ENCODE results near the gene KIRREL1. TPM values are rescaled to one million over a fixed set of nuclear protein-coding genes. Genes with fewer than 3 reads are reported as not detected.

KIRREL1 gene
- total RNA-seq (100 to 1,000 TPM in 1 of 2 donors, 10 to 100 TPM in 1; 96.7 to 102 TPM), polyA plus RNA-seq (10 to 100 TPM; 15.3 to 41.5 TPM)
- long read RNA-seq, donor 1, transcript KIRREL1-201 (15 exons, 2,874 nt): major isoform, 6 of 70 reads
- long read RNA-seq, donor 1, partial matches to known transcripts: 16 of 70 reads
- long read RNA-seq, donor 1, other reads (novel, unspliced or antisense): 48 of 70 reads
- long read RNA-seq, donor 2, partial matches to known transcripts: 3 of 57 reads
- long read RNA-seq, donor 2, other reads (novel, unspliced or antisense): 53 of 57 reads

GRCh38 chr1:157993147-157993917 is at the start of gene KIRREL1:
Gene KIRREL1 (plus strand): TSS chr1:157993645. CDS start chr1:157993677, 32 bp downstream.
- intact Hi-C loops (cut with DNase I): loop anchor here (2.0 to 5.0 kb wide), 2 partner anchors 43 to 119 kb away; no protein-coding TSS in a partner anchor
- Histone ChIP-seq H3K27ac (ENCODE audit: low read depth in 1 of 2, low read length in 2 of 2) (peak within 1 kb of the TSS; percentile 79 to 95), H3K27me3 (ENCODE audit: control insufficient read depth in 1 of 2, insufficient read depth in 2 of 2, low read length in 1 of 2) (no peaks in the 10 kb centered on the region), H3K4me1 (ENCODE audit: control insufficient read depth in 1 of 2, insufficient read depth in 2 of 2, low read length in 2 of 2) (peaks cover 0 to 2% of the 10 kb centered on the region in 2 donors), H3K4me3 (ENCODE audit: low read length in 2 of 2) (peak within 1 kb of the TSS; percentile 99 to 100), H3K9me3 (ENCODE audit: control insufficient read depth, low read length) (no peaks in the 10 kb centered on the region), H3K36me3 (ENCODE audit: control insufficient read depth in 1 of 2, insufficient read depth in 2 of 2, low read length in 1 of 2) (no peaks in the 10 kb centered on the region)
- DNase-seq (peak; percentile 75 to 91), ATAC-seq (ENCODE audit: low FRiP score) (peak; percentile 76)
- WGBS, 2 donors: 1% methylated on average over 47 to 62 of the region's 62 CpGs

GRCh38 chr1:157944663-157945280 is 48.7 kb upstream of the KIRREL1 start:
- no peak for ATAC-seq (ENCODE audit: low FRiP score)
- Histone ChIP-seq H3K9me3 (ENCODE audit: control insufficient read depth, low read length) (no peaks in the 10 kb centered on the region), H3K4me1 (ENCODE audit: control insufficient read depth in 1 of 2, insufficient read depth in 2 of 2, low read length in 2 of 2) (no peaks in the 10 kb centered on the region), H3K4me3 (ENCODE audit: low read length in 2 of 2) (no peak overlapping the region), H3K27ac (ENCODE audit: low read depth in 1 of 2, low read length in 2 of 2) (no peak overlapping the region), H3K27me3 (ENCODE audit: control insufficient read depth in 1 of 2, insufficient read depth in 2 of 2, low read length in 1 of 2) (no peaks in the 10 kb centered on the region), H3K36me3 (ENCODE audit: control insufficient read depth in 1 of 2, insufficient read depth in 2 of 2, low read length in 1 of 2) (no peaks in the 10 kb centered on the region)
- intact Hi-C loops (cut with DNase I): no loop called here
- 66 to 70% methylated on average over 5 of the region's 5 CpGs for WGBS, 2 donors
- no peak for DNase-seq

- H3K9me3 ChIP-seq (ENCODE audit: control insufficient read depth, low read length): no peaks in the 10 kb centered on the region
- no peak for DNase-seq
- no peaks in the 10 kb centered on the region for H3K36me3 ChIP-seq (ENCODE audit: control insufficient read depth in 1 of 2, insufficient read depth in 2 of 2, low read length in 1 of 2)
- 49 to 53% methylated on average over 6 of the region's 6 CpGs for WGBS, 2 donors
- H3K27me3 ChIP-seq (ENCODE audit: control insufficient read depth in 1 of 2, insufficient read depth in 2 of 2, low read length in 1 of 2): no peaks in the 10 kb centered on the region
- no peak overlapping the region for H3K27ac ChIP-seq (ENCODE audit: low read depth in 1 of 2, low read length in 2 of 2)
- H3K4me3 ChIP-seq (ENCODE audit: low read length in 2 of 2): no peak overlapping the region
- ATAC-seq (ENCODE audit: low FRiP score): no peak
- intact Hi-C loops (cut with DNase I): no loop called here
- H3K4me1 ChIP-seq (ENCODE audit: control insufficient read depth in 1 of 2, insufficient read depth in 2 of 2, low read length in 2 of 2): peaks cover 0 to 2% of the 10 kb centered on the region in 2 donors
Observed at GRCh38 chr1:157948312-157949073, 45.0 kb upstream of the KIRREL1 start.

- no peak for ATAC-seq (ENCODE audit: low FRiP score)
Observed at GRCh38 chr1:157949074-157949354, 44.4 kb upstream of the KIRREL1 start.

GRCh38 chr1:157951230-157951629 is 42.2 kb upstream of the KIRREL1 start:
- DNase-seq: no peak
- Histone ChIP-seq H3K27me3 (ENCODE audit: control insufficient read depth in 1 of 2, insufficient read depth in 2 of 2, low read length in 1 of 2) (no peaks in the 10 kb centered on the region), H3K4me1 (ENCODE audit: control insufficient read depth in 1 of 2, insufficient read depth in 2 of 2, low read length in 2 of 2) (peaks cover 0 to 2% of the 10 kb centered on the region in 2 donors), H3K27ac (ENCODE audit: low read depth in 1 of 2, low read length in 2 of 2) (no peak overlapping the region), H3K9me3 (ENCODE audit: control insufficient read depth, low read length) (no peaks in the 10 kb centered on the region), H3K36me3 (ENCODE audit: control insufficient read depth in 1 of 2, insufficient read depth in 2 of 2, low read length in 1 of 2) (no peaks in the 10 kb centered on the region), H3K4me3 (ENCODE audit: low read length in 2 of 2) (no peak overlapping the region)
- intact Hi-C loops (cut with DNase I): no loop called here
- 82 to 86% methylated on average over 5 of the region's 5 CpGs for WGBS, 2 donors
- no peak for ATAC-seq (ENCODE audit: low FRiP score)

More at GRCh38 chr1:157949074-157949354, 44.4 kb upstream of the KIRREL1 start:
- intact Hi-C loops (cut with DNase I): no loop called here
- H3K4me1 ChIP-seq (ENCODE audit: control insufficient read depth in 1 of 2, insufficient read depth in 2 of 2, low read length in 2 of 2): peaks cover 0 to 2% of the 10 kb centered on the region in 2 donors
- H3K4me3 ChIP-seq (ENCODE audit: low read length in 2 of 2): no peak overlapping the region
- H3K27ac ChIP-seq (ENCODE audit: low read depth in 1 of 2, low read length in 2 of 2): no peak overlapping the region
- H3K27me3 ChIP-seq (ENCODE audit: control insufficient read depth in 1 of 2, insufficient read depth in 2 of 2, low read length in 1 of 2): no peaks in the 10 kb centered on the region
- no peaks in the 10 kb centered on the region for H3K9me3 ChIP-seq (ENCODE audit: control insufficient read depth, low read length)
- no peak for DNase-seq
- no peaks in the 10 kb centered on the region for H3K36me3 ChIP-seq (ENCODE audit: control insufficient read depth in 1 of 2, insufficient read depth in 2 of 2, low read length in 1 of 2)

- H3K4me1 ChIP-seq (ENCODE audit: control insufficient read depth in 1 of 2, insufficient read depth in 2 of 2, low read length in 2 of 2): peaks cover 0 to 2% of the 10 kb centered on the region in 2 donors
- no peak overlapping the region for H3K27ac ChIP-seq (ENCODE audit: low read depth in 1 of 2, low read length in 2 of 2)
- ATAC-seq (ENCODE audit: low FRiP score) (no peak), DNase-seq (no peak)
- intact Hi-C loops (cut with DNase I): no loop called here
- WGBS, 2 donors: 44 to 46% methylated on average over 3 of the region's 3 CpGs
- H3K27me3 ChIP-seq (ENCODE audit: control insufficient read depth in 1 of 2, insufficient read depth in 2 of 2, low read length in 1 of 2): no peaks in the 10 kb centered on the region
- H3K4me3 ChIP-seq (ENCODE audit: low read length in 2 of 2): no peak overlapping the region
- no peaks in the 10 kb centered on the region for H3K36me3 ChIP-seq (ENCODE audit: control insufficient read depth in 1 of 2, insufficient read depth in 2 of 2, low read length in 1 of 2)
- H3K9me3 ChIP-seq (ENCODE audit: control insufficient read depth, low read length): no peaks in the 10 kb centered on the region
Observed at GRCh38 chr1:157952601-157953000, 40.8 kb upstream of the KIRREL1 start.

- Histone ChIP-seq H3K4me3 (ENCODE audit: low read length in 2 of 2) (no peak overlapping the region), H3K4me1 (ENCODE audit: control insufficient read depth in 1 of 2, insufficient read depth in 2 of 2, low read length in 2 of 2) (peaks cover 0 to 2% of the 10 kb centered on the region in 2 donors), H3K27ac (ENCODE audit: low read depth in 1 of 2, low read length in 2 of 2) (no peak overlapping the region), H3K27me3 (ENCODE audit: control insufficient read depth in 1 of 2, insufficient read depth in 2 of 2, low read length in 1 of 2) (no peaks in the 10 kb centered on the region), H3K36me3 (ENCODE audit: control insufficient read depth in 1 of 2, insufficient read depth in 2 of 2, low read length in 1 of 2) (no peaks in the 10 kb centered on the region), H3K9me3 (ENCODE audit: control insufficient read depth, low read length) (no peaks in the 10 kb centered on the region)
- intact Hi-C loops (cut with DNase I): no loop called here
- no peak for DNase-seq
- ATAC-seq (ENCODE audit: low FRiP score): no peak
Observed at GRCh38 chr1:157955221-157955620, 38.2 kb upstream of the KIRREL1 start.

- intact Hi-C loops (cut with DNase I): no loop called here
- ATAC-seq (ENCODE audit: low FRiP score): no peak
- H3K27ac ChIP-seq (ENCODE audit: low read depth in 1 of 2, low read length in 2 of 2): no peak overlapping the region
Observed at GRCh38 chr1:157955857-157956256, 37.6 kb upstream of the KIRREL1 start.

More at GRCh38 chr1:157955857-157956256, 37.6 kb upstream of the KIRREL1 start:
- Histone ChIP-seq H3K27me3 (ENCODE audit: control insufficient read depth in 1 of 2, insufficient read depth in 2 of 2, low read length in 1 of 2) (peaks cover 0 to 3% of the 10 kb centered on the region in 2 donors), H3K9me3 (ENCODE audit: control insufficient read depth, low read length) (no peaks in the 10 kb centered on the region), H3K36me3 (ENCODE audit: control insufficient read depth in 1 of 2, insufficient read depth in 2 of 2, low read length in 1 of 2) (no peaks in the 10 kb centered on the region), H3K4me3 (ENCODE audit: low read length in 2 of 2) (no peak overlapping the region), H3K4me1 (ENCODE audit: control insufficient read depth in 1 of 2, insufficient read depth in 2 of 2, low read length in 2 of 2) (peaks cover 0 to 2% of the 10 kb centered on the region in 2 donors)
- 86 to 90% methylated on average over 6 of the region's 6 CpGs for WGBS, 2 donors
- no peak for DNase-seq

Measured in aorta (tissue), 5 donors.